Measurements from ENCODE around the gene SAMD15.

SAMD15 gene

DNA sequence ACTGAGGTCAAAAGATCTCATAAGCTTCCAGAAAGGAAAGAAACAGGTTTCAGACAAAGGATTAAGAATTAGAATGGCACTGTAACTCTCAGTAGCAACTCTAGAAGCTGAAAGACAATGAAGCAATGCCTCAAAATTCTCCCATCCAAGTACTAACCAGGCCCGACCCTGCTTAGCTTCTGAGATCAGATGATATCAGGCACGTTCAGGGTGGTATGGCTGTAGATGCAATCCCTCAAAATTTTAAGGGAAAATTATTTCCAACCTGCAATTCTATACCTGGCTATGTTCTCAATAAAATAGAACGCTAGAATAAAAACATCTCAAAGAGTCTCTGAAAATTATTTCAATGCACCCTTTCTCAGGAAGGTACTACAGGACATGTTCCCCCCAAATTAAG lies 26.6 kb downstream of the SAMD15 start:
- H3K9me3 ChIP-seq (ENCODE audit: low read length), result no peaks in the 10 kb centered on the region

DNA sequence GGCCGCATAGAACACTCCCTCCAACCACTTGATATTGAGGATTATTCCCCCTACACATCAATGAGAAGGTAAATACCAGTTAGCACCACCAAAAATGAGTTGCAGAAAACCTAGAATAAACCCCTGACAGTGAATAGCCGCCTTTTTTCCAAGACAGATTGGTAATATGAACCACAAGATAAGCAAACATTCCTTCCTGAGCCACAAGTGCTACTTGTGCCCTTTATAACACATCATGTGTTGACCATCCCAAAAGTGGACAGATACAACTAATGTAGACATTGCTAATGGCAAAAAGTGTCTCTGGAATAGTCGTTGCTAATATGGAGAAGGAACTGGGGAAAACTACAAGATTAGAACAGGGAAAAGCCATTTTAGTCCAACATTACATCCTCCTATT lies 28.9 kb downstream of the SAMD15 start:
- H3F3A ChIP-seq (ENCODE audit: insufficient read depth, low read length), result no peaks in the 10 kb centered on the region
- H3K36me3 ChIP-seq (ENCODE audit: insufficient read depth, low read length), result no peaks in the 10 kb centered on the region
- H3K9me3 ChIP-seq (ENCODE audit: low read length), result no peaks in the 10 kb centered on the region
- TF ChIP-seq, protein P1, sequence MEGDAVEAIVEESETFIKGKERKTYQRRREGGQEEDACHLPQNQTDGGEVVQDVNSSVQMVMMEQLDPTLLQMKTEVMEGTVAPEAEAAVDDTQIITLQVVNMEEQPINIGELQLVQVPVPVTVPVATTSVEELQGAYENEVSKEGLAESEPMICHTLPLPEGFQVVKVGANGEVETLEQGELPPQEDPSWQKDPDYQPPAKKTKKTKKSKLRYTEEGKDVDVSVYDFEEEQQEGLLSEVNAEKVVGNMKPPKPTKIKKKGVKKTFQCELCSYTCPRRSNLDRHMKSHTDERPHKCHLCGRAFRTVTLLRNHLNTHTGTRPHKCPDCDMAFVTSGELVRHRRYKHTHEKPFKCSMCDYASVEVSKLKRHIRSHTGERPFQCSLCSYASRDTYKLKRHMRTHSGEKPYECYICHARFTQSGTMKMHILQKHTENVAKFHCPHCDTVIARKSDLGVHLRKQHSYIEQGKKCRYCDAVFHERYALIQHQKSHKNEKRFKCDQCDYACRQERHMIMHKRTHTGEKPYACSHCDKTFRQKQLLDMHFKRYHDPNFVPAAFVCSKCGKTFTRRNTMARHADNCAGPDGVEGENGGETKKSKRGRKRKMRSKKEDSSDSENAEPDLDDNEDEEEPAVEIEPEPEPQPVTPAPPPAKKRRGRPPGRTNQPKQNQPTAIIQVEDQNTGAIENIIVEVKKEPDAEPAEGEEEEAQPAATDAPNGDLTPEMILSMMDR (IDR thresholded peaks at IDR 0.05; ENCODE audit: low read length), result no peak
- TF ChIP-seq EZH2 (IDR thresholded peaks at IDR 0.05; ENCODE audit: borderline replicate concordance, low read length), result no peak
- H3K27ac ChIP-seq (ENCODE audit: low read depth, low read length, poor library complexity, severe bottlenecking), result no peak overlapping the region
- no peak overlapping the region for H2AFZ ChIP-seq (ENCODE audit: low read length)
- no peaks in the 10 kb centered on the region for H4K20me1 ChIP-seq (ENCODE audit: insufficient read depth, low read length)
- no peak overlapping the region for H3K9ac ChIP-seq (ENCODE audit: low read length)
- H3K9me2 ChIP-seq (ENCODE audit: low read depth, low read length), result no peaks in the 10 kb centered on the region
- H3K79me2 ChIP-seq (ENCODE audit: insufficient read depth, low read length), result no peaks in the 10 kb centered on the region
- H3K4me2 ChIP-seq (ENCODE audit: low read length), result no peak overlapping the region
- no peaks in the 10 kb centered on the region for H3K27me3 ChIP-seq (ENCODE audit: insufficient read depth, low read length)
- no peaks in the 10 kb centered on the region for H3K4me1 ChIP-seq (ENCODE audit: insufficient read depth, low read length, severe bottlenecking)
- H3K4me3 ChIP-seq (ENCODE audit: low read depth, low read length, poor library complexity, severe bottlenecking), result no peak overlapping the region

More for the DNA sequence above, 26.6 kb downstream of the SAMD15 start:
- Histone ChIP-seq H2AFZ (ENCODE audit: low read length) (no peak overlapping the region), H3K9ac (ENCODE audit: low read length) (no peak overlapping the region), H3K27me3 (ENCODE audit: insufficient read depth, low read length) (no peaks in the 10 kb centered on the region), H3K27ac (ENCODE audit: low read depth, low read length, poor library complexity, severe bottlenecking) (no peak overlapping the region), H3K9me2 (ENCODE audit: low read depth, low read length) (no peaks in the 10 kb centered on the region), H3K79me2 (ENCODE audit: insufficient read depth, low read length) (no peaks in the 10 kb centered on the region), H3F3A (ENCODE audit: insufficient read depth, low read length) (no peaks in the 10 kb centered on the region), H3K4me3 (ENCODE audit: low read depth, low read length, poor library complexity, severe bottlenecking) (no peak overlapping the region), H3K4me2 (ENCODE audit: low read length) (no peak overlapping the region), H3K36me3 (ENCODE audit: insufficient read depth, low read length) (no peaks in the 10 kb centered on the region), H3K4me1 (ENCODE audit: insufficient read depth, low read length, severe bottlenecking) (no peaks in the 10 kb centered on the region), H4K20me1 (ENCODE audit: insufficient read depth, low read length) (no peaks in the 10 kb centered on the region)
- no peak for TF ChIP-seq EZH2 (IDR thresholded peaks at IDR 0.05; ENCODE audit: borderline replicate concordance, low read length)
- TF ChIP-seq, protein P1 (IDR thresholded peaks at IDR 0.05; ENCODE audit: low read length), result no peak

DNA sequence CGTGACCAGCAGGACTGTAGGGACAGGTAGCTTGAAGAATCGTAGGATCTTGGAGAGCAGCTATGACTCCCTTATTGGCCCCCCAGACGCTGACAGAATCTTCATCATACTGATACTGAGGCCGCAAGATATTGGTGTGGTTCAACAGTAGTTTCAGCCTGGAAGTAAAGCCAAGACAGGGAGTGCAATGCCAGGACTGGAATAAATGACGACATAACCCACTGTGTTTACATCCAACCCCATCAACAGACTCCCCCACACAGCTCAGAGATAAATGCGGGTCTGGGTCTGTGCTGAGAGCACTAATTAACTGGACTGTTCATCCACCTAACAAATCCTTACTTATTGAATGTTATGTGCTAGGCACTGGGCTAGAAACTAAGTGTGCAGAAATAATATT lies 29.5 kb downstream of the SAMD15 start:
- H2AFZ ChIP-seq (ENCODE audit: low read length), result no peak overlapping the region
- no peak overlapping the region for H3K4me2 ChIP-seq (ENCODE audit: low read length)
- H3K9me3 ChIP-seq (ENCODE audit: low read length), result no peaks in the 10 kb centered on the region
- H3K4me1 ChIP-seq (ENCODE audit: insufficient read depth, low read length, severe bottlenecking), result no peaks in the 10 kb centered on the region
- H3F3A ChIP-seq (ENCODE audit: insufficient read depth, low read length), result no peaks in the 10 kb centered on the region
- H3K9me2 ChIP-seq (ENCODE audit: low read depth, low read length), result no peaks in the 10 kb centered on the region
- no peaks in the 10 kb centered on the region for H4K20me1 ChIP-seq (ENCODE audit: insufficient read depth, low read length)
- TF ChIP-seq EZH2 (IDR thresholded peaks at IDR 0.05; ENCODE audit: borderline replicate concordance, low read length), result no peak
- TF ChIP-seq, protein P1 (IDR thresholded peaks at IDR 0.05; ENCODE audit: low read length), result no peak
- no peaks in the 10 kb centered on the region for H3K36me3 ChIP-seq (ENCODE audit: insufficient read depth, low read length)
- H3K4me3 ChIP-seq (ENCODE audit: low read depth, low read length, poor library complexity, severe bottlenecking), result no peak overlapping the region
- no peaks in the 10 kb centered on the region for H3K27me3 ChIP-seq (ENCODE audit: insufficient read depth, low read length)
- H3K9ac ChIP-seq (ENCODE audit: low read length), result no peak overlapping the region
- H3K79me2 ChIP-seq (ENCODE audit: insufficient read depth, low read length), result no peaks in the 10 kb centered on the region
- no peak overlapping the region for H3K27ac ChIP-seq (ENCODE audit: low read depth, low read length, poor library complexity, severe bottlenecking)
